Hippocampal formation (tissue), 2 donors: Measurements from ENCODE around the gene FASN.

ENCODE experiments used
- DNase-seq, 2 donors: peaks; one replicate each; lab custom pipeline; 2025; lab: John Stamatoyannopoulos, UW

The FASN gene

GRCh38 chr17:82055965-82056728 is 41.9 kb downstream of the FASN start:
- no peak for DNase-seq

DNA sequence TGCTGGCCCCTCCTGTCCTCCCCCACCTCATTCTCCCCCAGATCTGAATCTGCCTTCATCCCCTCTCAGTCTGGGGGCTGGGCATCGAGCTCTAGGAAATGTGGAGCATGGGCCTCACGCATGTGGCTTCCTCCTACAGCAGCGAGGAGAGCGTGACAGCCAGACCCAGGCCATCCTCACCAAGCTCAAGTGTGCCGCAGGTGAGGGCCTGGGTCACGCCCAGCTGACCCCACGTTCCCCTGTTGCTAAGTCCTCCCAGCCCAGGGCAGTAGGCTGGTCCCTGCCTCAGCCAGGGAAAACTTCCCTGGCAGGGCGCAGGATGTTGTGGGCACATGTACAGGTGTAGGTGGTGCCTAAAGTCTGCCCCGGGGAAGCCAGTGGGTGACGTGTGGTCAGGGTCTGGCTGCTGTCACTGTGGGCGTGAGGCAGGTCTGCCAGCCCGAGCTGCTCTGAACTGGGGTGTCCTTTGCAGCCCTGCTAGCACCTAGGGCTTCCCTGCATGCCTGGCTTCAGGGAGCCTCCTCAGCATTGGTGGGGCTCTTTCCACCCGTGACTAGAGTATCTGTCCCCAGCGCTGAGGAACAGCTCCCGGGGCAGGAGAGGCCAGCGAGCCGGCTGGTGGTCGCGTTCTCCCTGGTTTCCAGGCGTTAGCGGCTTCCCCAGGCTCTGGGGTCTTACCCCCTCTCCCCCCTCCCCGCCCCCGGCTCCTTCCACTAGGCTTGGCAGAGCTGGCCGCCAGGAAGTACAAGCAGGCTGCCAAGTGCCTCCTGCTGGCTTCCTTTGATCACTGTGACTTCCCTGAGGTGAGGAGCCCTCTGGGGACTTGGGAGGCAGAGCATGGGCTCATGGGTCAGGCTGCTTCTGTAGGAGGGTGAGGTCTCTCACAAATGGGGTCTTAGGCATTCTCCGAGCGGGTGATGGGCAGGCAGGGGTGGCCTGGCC is 42.7 kb downstream of the FASN start:
- DNase-seq = no peak

GRCh38 chr17:82054351-82055022 is 43.5 kb downstream of the FASN start:
- DNase-seq = no peak

DNA sequence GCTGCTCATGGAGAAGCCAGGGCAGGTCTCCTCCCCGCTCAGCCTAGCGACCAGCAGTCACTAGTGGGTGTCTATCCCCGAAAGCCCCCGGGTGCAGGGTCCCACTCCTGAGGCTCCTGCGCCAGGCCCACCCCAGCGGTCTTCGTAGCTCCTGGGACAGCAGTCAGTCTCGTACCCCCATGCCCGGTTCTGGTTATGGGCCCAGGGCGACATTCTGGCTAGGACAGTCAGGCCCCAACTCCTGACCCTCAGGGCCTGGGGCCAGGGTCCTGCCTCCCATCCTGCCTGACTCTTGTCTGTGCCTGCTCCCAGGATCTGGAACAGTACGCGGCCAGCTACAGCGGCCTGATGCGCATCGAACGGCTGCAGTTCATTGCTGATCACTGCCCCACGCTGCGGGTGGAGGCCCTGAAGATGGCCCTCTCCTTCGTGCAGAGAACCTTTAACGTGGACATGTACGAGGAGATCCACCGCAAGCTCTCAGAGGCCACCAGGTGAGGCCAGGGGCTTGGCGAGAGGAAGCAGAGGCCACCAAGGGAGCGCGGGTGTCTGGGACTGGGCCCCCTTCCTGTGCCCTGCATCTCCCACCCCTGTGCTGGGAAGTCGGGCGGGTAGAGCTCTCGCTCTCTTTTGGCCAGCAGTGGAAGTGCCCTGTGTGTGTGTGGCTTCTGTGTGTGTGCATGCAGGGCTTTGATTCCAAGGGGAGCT is 44.3 kb downstream of the FASN start:
- DNase-seq = no peak

DNA sequence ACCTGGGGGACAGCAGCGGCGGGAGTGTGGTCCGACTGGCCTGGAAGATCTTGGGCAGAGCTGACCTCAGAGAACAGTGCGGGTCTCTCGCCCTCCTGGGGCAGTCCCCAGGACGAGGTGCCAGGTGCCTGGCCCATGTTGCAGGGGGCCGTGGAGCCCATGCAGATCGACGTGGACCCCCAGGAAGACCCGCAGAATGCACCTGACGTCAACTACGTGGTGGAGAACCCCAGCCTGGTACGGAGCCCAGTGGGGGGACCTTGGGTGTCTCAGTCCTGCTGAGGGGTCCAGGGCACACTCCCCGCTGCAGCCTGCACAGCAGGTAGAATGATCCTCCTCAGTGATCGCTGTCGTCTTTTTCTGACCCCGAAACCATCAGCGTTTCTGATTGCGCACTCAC is 44.9 kb downstream of the FASN start:
- DNase-seq = no peak

GRCh38 chr17:82052638-82053059 is 45.4 kb downstream of the FASN start:
- no peak for DNase-seq

DNA sequence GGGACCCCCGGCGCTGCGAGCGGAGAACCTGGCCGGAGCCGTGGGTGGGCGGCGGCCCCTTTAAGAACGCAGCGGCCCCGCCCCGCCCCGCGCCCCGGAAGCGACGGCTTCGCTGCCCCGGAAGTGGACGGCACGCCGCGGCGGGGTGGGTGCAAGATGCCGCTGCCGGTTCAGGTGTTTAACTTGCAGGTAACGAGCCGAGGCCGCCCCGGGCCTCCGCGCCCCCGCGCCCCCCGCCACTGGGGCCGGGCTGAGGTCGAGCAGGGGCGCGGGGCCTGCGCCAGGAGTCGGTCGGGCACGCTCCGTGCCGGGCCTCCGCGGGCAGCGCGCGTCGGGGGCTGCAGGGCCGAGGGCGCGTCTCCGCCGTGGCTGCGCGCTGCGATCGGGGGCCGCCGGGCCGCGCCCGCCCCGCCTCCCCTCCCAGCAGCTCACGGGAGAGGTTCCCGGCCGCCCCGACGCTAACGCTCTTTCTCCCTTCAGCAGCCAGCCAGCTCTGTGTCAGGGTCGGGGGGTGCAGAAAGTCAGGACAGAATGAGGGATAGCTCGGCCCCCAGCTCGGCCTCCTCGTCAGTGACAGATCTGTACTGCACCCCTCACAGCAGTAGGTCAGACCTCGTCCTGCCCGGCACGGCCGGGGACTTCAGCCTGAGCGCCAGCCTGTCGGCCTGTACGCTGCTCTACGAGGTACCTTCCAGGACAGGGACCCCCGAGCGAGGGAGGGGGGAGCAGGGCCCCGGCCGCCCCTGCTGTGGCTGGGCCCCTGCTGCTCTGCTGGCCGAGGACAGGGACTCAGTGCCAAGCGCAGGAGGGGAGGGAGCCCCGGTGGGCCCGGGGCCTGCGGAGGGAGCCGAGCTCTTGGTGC is 46.0 kb downstream of the FASN start, which contains the start of the genes GPS1 and RFNG:
TSS of gene GPS1 (plus strand) at position 123 of the 862 bp plus-strand sequence. CDS start at position 157, 34 bp downstream.
TSS of gene RFNG (minus strand) at position 36 of the 862 bp plus-strand sequence. CDS start 45 bp downstream, outside the sequence.
- DNase-seq = peak; percentile 4 to 74

GRCh38 chr17:82050761-82051641 is 47.0 kb downstream of the FASN start:
- DNase-seq = no peak

DNA sequence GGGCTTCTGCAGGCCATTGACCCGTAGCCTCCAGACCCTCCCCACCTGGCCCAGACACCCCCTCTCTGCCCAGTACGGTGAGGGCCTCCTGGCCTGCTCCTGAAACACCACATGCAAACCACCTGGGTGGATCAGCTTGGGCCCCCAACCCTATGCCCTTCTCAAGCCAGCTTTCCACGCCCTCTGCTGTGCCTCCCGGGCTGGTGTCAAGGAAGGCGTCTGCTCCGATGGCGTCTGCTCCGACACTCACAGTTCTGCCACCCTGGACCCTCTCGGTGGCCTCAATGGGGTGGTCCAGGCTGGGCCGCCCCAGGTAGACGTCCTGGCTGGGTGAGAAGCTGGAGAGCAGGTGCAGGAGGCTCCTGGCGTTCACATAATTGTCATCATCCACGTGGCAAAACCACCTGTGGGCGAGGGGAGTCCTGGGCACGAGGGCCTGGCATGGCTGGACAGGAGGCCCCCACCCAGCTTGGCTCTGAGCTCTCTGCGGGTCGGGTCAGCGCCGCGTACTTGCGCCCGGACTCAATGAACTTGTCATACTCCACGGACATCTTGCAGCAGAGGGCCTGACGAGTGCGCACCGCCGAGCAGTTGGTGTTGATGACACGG is 47.8 kb downstream of the FASN start:
- no peak for DNase-seq

GRCh38 chr17:82049521-82049971 is 48.5 kb downstream of the FASN start:
- DNase-seq = no peak

DNA sequence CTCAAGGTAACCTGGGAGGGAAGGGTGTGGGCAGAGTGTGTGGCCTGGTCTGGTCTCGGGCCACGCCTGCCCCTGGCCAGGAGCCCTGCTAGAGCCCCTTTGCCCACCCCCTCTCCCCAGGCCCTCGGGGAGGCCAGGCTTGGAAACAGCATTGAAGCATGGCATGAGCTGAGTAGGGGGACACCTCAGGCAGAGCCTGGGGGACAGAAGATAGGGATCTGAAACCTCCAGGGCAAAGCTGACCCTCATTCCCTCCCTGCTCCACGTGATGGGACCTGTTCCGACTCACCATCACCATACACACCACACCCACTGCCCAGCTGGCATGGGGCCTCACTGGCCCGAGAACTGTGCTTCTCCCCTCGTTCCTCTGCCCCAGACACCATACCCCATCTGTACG is 48.9 kb downstream of the FASN start:
- DNase-seq = no peak

DNA sequence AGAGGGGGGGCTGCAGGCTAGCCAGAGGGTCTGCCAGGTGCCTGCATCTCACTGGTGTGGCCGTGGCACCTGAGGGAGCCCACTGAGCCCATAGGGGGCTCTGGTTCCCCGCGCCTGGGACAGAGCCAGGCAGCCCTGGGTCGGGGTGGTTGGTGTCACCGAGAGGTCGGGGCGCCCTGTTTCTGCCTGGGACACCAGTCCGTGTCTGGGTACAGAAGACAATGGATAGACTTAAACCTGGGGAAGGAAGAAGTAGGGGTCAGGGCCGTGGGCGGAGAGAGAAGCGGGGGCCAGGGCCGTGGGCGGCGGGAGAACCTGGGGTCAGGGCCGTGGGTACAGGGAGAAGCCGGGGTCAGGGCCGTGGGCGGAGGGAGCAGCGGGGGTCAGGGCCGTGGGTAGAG is 49.5 kb downstream of the FASN start:
- no peak for DNase-seq

GRCh38 chr17:82047914-82048570 is 50.0 kb downstream of the FASN start:
- DNase-seq = no peak

DNA sequence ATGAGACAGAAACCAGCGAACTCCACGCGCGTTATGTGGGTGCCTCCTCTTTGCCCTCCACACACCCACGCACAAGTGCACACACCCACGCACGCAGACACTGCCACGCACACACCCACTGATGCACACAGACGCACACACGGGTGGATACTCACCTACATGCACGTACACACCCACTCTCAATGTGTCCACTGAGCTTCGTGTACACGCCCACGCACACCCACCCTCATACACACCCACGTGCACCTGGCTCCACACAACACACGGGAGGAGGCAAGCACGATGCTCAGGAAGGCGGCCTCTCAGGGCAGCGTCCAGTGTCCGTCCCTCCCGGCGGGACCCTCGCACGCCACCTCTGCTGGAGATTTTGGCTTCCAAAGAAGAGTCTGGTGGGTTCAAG is 50.7 kb downstream of the FASN start:
- DNase-seq = no peak

DNA sequence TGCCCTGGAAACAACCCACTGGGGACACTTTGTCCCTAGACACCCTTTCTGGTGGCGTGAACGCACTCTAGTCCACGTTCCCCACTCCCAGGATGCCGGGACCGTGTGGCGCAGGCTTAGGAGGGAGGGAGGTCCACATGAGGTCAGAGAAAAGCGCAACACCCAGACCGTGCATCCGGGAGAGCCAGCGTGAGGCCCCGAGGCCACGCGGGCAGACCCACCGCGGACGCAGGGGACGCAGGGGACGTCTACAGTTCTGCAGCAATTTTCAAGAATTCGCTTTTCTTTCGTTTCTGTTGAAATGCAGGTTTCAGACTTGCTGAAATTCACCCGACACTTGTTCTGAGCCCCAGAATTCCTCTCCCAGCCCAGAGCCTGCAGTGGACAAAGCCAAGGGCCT is 51.1 kb downstream of the FASN start:
- DNase-seq = no peak

DNA sequence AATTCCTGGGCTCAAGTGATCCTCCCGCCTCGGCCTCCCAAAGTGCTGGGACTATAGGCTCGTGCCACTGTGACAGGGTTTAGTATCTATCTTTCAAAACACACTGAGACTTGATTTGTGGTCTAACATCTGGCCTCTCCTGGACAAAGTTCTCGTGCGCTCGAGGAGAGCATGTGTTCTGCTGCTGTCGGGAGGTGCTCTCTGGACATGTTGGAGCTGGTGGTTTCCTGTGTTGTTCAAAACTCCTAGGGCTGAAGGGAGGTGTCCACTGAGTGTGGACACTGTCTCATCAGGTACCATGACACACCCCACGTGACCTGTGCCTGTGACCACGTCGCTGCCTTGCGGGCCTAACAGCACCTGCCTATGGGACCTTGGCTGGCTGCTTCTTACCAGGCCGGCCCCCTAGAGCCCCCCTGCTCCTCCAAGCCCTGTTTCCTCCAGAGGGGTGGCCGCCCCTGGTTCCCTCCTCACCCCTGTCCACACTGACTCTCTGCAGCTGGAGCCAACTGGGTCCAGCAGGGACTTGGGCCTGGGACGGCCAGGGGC is 52.0 kb downstream of the FASN start:
- DNase-seq = no peak

GRCh38 chr17:82043507-82043906 is 54.5 kb downstream of the FASN start:
- no peak for DNase-seq

DNA sequence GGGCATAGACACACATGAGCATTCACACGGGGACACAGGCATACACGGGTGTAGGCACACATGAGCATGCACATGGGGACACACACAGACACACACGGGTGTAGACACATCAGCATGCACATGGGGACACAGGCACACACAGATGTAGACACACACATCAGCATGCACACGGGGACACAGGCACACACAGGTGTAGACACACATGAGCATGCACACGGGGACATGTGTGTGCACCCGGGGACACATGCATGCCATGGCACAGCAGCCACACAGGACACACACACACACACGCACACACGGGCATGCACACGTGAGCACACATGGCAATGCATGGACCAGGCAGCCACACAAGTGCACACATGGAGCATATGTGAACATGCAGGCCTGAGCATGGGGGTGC is 55.4 kb downstream of the FASN start:
- no peak for DNase-seq
